Heart left ventricle (tissue), 13 donors: ENCODE data around the gene BTBD17.

Experiments
- POLR2A ChIP-seq, 2 donors: fragments of 450-650 bp; IDR thresholded peaks; one replicate each; pipeline ENCODE4 v1.6.1; 2017; ENCODE audit warnings: antibody characterized with exemption in 2 of 2, mild to moderate bottlenecking in 2 of 2, moderate library complexity in 2 of 2
- TF ChIP-seq, protein P1 (sequence below), 12 donors: fragments of 200-600 bp; sonication (generic) in 4 of 12; IDR thresholded peaks; one replicate each; pipeline versions ENCODE4 v1.5.0 to v1.8.0; 2018 to 2022; ENCODE audit warnings: antibody characterized with exemption in 12 of 12, mild to moderate bottlenecking in 5 of 12
- donor health status: ischemic (EF 13 %, LVEDD 7.1; RV severe dilation, severe dysfunction).
- donor health status: DM: no; HTN: yes; CAD: no.
- donor health status: DM: no; HTN: no; CAD: no.
- donor health status: ischemic (EF 25% LVEDD 6.9; RV normal size, moderate dysfunction).
- donor health status: ischemic (EF 25% LVEDD 5.7; RV mildly dilated, moderate dysfunction).
- donor health status: ischemic (EF 35%, LVEDD 5.7; RV mildly dilated, moderate dysfunction).
- donor health status: nonischemic (EF 11% LVEDD 7.7; RV severe dilation, severe dysfunction).
- donor health status: DM: yes; HTN: yes; CAD: no.
- donor health status: PGD.
- donor health status: ischemic (EF 29% LVEDD 5.4; RV normal size, mild dysfunction).
- donor health status: nonischemic (EF 23%, LVEDD 6.1; RV moderate dilation, normal function).

DNA sequence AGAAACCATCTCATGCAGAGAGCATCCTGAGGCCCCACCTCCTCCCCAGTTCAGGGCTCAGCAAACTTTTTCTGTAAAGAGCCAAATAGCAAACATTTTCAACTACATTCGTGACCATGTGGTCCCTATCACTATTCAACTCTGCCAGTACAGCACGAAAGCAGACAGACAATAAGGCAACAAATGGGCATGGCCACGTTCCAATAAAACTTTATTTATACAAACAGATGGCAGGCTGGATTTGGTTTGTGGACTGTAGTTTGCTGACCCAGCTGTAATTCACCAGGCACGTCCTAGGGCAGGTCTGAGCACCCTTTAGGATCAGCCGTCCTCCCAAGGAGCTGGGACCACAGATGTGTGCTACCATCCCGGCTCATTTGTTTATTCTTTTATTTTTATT lies 43.1 kb upstream of the BTBD17 start:
- TF ChIP-seq, protein P1, sequence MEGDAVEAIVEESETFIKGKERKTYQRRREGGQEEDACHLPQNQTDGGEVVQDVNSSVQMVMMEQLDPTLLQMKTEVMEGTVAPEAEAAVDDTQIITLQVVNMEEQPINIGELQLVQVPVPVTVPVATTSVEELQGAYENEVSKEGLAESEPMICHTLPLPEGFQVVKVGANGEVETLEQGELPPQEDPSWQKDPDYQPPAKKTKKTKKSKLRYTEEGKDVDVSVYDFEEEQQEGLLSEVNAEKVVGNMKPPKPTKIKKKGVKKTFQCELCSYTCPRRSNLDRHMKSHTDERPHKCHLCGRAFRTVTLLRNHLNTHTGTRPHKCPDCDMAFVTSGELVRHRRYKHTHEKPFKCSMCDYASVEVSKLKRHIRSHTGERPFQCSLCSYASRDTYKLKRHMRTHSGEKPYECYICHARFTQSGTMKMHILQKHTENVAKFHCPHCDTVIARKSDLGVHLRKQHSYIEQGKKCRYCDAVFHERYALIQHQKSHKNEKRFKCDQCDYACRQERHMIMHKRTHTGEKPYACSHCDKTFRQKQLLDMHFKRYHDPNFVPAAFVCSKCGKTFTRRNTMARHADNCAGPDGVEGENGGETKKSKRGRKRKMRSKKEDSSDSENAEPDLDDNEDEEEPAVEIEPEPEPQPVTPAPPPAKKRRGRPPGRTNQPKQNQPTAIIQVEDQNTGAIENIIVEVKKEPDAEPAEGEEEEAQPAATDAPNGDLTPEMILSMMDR (IDR thresholded peaks at IDR 0.05) = no peak
- TF ChIP-seq POLR2A (IDR thresholded peaks at IDR 0.05) = no peak
